NCI-H2107 (cell line): ENCODE data around the gene PLAU.
"Not testable (repeated sequence)": the region's sequence is repeated elsewhere in the genome, so short reads cannot be mapped to it uniquely, and the experiment has no call there.

Experiments used
- DNase-seq: peaks from one replicate; lab custom pipeline; 2025; lab: John Stamatoyannopoulos, UW

PLAU gene

GRCh38 chr10:73876971-73877370, 34.0 kb upstream of the PLAU start:
- no peak for DNase-seq

- DNase-seq = no peak
These were observed 33.3 kb upstream of the PLAU start for GRCh38 chr10:73877533-73878160.

- DNase-seq = no peak
These were observed 32.6 kb upstream of the PLAU start for GRCh38 chr10:73878365-73878764.

DNA sequence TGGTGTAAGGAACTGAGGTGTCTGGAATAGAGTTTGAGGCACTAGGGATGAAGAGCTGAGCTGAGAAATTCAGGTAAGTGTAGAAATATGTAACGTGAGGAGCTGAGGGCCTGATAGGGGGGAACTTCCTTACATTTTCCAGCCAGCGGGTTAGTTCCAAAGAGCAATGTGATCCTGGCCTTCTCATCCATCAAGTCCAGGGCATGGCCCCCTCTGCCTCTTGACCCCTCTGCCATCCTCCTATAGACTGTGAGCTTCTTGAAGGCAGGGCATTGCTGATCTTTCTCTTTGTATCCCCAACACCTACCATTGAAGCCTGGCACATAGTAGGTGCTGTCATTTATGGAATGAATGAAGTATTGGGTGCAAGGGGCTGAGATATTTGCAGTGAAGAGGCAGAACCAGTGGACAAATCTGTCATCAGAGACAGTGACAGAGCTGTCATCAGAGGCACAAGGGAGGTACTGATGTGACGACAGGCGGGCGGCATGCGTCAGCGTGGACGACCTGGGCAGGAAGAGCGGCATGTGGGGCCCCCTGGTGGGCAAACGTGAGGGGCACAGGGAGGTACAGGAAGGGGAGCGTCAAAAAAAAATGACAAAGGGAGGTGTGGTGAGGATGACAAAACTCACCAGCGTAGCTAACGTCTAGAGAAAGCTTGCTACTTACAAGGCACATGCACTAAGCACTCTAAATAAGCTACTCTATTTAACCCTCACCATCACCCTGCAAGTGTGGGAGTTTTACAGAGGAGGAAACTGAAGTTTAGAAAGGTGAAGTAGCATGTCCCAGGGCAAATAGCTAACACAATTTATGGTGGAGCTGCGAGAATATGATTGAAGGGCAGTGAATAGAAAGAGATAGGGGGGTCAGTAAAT, 31.4 kb upstream of the PLAU start:
- peak; percentile 58 for DNase-seq

GRCh38 chr10:73881221-73881919, 29.6 kb upstream of the PLAU start:
- no peak for DNase-seq

DNA sequence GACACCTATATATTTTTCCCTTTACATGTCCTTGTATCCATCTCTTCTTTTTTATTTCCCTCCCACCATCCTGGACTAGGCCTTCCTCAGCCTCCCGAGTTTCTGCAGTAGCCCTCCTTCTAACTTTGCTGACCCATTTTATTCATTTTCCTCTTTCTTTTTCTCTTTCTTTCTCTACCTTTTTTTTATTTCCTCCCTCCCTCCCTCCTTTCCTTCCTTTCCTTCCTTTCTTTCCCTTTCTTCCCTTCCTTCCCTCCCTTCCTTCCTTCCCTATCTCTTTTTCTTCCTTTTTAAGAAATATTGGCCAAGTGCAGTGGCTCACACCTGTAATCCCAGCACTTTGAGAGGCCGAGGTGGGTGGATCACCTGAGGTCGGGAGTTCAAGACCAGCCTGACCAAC, 26.9 kb upstream of the PLAU start:
- no peak for DNase-seq

- DNase-seq = no peak
These were observed 24.8 kb upstream of the PLAU start for GRCh38 chr10:73886085-73886529.

DNA sequence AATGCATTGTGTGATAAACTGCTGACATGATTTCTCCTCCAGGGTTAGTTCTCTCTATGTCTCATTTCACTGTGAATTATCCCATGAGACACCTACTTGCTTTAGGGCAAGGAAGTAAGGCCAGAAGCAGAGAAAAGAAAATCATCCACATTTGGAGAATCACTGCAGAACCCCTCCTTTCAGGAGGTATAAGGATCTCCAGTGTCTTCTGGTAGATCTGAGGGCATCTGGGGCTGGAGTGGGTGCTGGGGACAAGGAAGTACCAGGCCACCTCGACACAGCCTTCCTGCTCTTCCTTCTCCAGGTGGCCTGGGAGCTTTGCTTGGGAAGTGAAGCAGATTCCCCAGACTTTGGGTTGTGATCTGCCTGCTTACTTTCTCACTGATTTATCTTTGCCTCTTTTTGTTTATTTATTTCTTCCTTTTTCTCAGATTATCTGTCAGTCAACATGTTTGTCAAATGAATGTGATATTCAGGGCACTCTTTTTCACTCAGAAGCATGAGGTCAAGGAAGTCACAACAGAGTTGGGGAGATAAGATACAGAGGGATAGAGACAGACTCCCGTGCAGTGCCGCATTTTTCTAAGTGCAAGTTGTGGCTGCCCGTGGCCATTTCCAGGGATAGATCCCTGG, 24.2 kb upstream of the PLAU start:
- no peak for DNase-seq

- no peak for DNase-seq
These were observed 23.5 kb upstream of the PLAU start for GRCh38 chr10:73887294-73888039.

GRCh38 chr10:73888514-73888913, 22.4 kb upstream of the PLAU start:
- DNase-seq = no peak

- DNase-seq = no peak
These were observed 21.9 kb upstream of the PLAU start for GRCh38 chr10:73889014-73889413.

- DNase-seq = not testable (repeated sequence)
These were observed 21.5 kb upstream of the PLAU start for GRCh38 chr10:73889416-73889815.

GRCh38 chr10:73890261-73890660, 20.7 kb upstream of the PLAU start:
- DNase-seq = no peak

DNA sequence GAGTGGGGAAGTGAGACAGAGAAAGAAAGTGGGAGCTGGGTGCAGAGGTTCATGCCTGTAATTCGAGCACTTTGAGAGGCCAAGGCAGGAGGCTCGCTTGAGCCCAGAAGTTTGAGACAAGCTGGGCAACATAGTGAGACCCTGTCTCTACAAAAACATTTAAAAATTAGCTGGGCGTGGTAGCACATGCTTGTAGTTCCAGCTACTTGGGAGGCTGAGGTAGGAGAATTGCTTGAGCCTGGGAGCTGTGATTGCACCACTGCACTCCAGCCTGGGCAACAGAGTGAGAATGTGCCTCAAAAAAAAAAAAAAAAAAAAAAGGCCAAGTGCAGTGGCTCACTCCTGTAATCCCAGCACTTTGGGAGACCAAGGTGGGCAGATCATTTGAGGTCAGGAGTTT, 20.1 kb upstream of the PLAU start:
- not testable (repeated sequence) for DNase-seq

- no peak for DNase-seq
These were observed 19.4 kb upstream of the PLAU start for GRCh38 chr10:73891540-73891939.

DNA sequence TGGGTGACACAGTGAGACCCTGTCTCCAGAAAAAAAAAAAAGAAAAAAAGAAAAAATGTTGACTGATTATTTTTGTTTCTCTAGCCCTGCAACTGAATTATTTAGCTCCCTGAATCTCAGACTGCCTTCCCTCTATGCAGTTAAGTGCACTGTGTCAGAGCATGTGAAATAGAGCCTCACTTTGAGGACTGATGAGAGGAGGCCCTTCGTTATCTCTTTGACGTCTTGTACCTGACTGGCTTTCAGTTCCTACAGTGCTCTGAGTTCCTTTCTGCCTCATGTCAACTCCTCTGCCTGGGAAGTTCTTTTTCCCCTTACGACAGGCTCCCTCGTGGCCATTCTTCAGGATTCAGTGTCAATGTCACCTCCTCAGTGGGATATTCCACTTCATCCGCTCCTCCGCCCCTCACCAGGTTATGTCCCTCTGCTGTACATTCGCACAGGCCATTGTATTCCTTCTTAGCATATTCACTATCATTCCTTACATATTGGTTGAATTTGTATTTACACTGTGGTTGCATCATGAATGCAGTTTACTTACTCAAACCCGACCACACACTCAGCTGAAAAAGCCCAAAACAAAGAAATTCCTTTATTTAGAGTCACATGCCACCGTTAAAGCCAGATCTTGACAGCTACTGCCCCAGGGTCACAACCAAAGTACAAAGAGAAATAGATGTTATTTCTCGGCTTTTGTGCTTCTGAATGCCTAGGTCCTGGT, 18.5 kb upstream of the PLAU start:
- no peak for DNase-seq

- DNase-seq = no peak
These were observed 17.5 kb upstream of the PLAU start for GRCh38 chr10:73893426-73893825.

- no peak for DNase-seq
These were observed 16.5 kb upstream of the PLAU start for GRCh38 chr10:73894245-73894971.

- DNase-seq = not testable (repeated sequence)
These were observed 15.6 kb upstream of the PLAU start for GRCh38 chr10:73895381-73895780.

DNA sequence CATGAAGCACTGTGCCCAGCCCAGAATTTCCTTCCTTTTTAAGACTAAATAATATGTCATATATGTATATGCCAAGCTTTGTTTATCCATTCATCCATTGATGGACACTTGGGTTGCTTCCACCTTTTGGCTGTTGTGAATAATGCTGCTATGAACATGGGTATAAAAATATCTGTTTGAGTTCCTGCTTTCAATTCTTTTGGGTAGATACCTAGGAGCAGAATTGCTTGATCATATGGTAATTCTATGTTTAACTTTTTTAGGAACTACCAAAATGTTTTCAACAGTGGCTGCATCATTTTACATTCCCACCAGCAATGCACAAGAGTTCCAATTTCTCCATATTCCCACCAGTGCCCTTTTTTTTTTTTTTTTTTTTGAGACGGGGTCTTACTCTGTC, 13.2 kb upstream of the PLAU start:
- DNase-seq = no peak
